NCI-H1048 (cell line): Measurements from ENCODE around the gene SPRY1.

ENCODE experiments used
- DNase-seq: peaks from one replicate; lab custom pipeline; 2025; lab: John Stamatoyannopoulos, UW

The SPRY1 gene

GRCh38 chr4:123379392-123379791 is 17.2 kb upstream of the SPRY1 start:
- no peak for DNase-seq

- no peak for DNase-seq
Observed at GRCh38 chr4:123380728-123381716, 15.6 kb upstream of the SPRY1 start.

DNA sequence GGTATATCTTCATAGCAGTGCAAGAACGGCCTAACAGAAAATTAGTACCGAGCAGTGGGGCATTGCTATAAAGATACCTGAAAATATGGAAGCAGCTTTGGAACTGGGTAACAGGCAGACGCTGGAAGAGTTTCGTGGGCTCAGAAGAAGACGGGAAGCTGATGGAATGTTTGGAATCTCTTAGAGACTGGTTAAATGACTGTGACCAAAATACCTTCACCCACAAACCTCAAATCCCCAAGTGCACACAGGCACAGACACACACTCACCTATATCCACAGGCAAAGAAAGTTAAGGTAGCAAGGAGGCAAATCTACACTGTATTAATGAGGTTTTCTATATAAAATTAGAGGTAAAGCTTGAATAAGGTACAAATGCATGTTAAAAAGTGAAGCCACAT is 14.6 kb upstream of the SPRY1 start:
- DNase-seq = no peak

DNA sequence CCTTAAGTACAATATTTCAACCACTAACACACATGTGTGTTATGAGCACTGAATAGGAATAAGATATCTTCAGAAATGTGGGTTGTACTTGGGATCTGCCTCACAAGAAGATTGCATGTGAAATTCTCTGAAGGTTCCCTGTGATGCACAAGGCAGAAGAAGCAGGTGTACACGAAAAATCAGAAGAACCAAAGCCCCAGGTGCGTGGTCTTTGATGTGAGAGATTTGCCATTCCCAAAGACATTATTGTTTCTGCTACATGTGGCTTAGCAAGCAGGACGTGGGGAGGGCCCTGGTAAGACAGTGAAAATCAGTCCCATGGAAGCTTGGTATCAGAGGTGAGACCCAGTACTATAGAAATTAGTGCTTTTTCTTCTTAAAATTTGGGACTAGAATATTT is 13.0 kb upstream of the SPRY1 start:
- DNase-seq = no peak

DNA sequence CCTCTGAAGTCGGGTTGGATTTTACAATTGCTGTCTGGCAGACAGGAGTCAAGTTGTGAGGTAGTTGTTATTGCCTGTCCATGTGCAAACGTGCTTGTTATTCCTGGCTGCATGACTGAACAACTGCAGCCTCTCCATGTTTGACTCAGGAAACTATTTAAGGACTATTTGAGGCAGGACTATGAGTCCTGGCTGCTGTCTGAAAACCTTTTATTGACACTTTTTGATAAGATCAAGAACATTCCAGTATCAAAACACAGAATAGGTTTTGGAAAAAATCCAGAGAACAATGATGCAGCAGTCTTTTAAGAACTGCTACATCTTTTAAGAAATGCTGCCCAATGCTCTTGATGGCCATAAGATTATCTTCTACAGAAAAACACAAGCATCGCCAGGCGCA is 10.0 kb upstream of the SPRY1 start:
- no peak for DNase-seq

- no peak for DNase-seq
Observed at GRCh38 chr4:123390846-123391456, 5.6 kb upstream of the SPRY1 start.

- DNase-seq = no peak
Observed at GRCh38 chr4:123393721-123394120, 2.9 kb upstream of the SPRY1 start.

- peak; percentile 30 for DNase-seq
Observed at GRCh38 chr4:123397144-123398065, 810 bp downstream of the SPRY1 start.

DNA sequence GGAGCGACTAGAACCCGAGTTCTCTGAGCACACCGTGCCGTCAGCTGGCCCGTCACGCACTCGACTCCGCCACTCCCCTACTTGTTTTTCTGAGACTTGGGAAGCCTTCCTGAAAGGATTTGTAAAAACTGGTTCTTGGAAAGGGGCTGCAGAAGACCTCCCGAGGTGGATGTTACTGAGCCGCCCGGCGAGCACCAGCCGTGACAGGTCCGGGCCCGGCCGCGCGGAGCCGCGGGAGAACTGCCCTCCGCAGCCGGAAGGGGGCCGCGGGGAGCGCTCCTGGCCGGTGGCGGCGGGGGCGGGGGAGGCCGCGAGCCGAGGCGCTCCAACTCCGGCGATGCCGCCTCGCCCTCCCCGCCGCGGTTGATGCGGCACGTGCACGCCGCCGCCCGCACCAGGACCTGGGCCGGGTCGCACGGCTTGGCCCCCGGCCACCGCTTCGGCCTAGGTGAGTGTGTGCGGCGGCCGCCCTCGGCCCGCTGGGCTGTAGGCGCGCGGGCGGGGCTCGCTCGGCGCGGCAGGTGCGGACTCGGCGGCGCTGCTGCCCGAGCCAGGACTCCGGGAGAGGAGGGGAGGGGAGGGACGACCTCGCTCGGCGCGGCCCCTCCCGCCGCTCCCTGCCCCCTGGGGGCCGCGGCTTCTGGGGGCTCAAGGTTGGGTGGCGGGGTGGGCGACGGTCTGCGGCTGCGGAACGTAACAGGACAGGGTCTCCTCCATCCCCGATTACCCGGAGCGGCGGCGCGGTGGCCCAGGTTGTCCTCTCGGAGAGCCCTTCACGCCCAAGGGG is 1.7 kb downstream of the SPRY1 start:
- no peak for DNase-seq

DNA sequence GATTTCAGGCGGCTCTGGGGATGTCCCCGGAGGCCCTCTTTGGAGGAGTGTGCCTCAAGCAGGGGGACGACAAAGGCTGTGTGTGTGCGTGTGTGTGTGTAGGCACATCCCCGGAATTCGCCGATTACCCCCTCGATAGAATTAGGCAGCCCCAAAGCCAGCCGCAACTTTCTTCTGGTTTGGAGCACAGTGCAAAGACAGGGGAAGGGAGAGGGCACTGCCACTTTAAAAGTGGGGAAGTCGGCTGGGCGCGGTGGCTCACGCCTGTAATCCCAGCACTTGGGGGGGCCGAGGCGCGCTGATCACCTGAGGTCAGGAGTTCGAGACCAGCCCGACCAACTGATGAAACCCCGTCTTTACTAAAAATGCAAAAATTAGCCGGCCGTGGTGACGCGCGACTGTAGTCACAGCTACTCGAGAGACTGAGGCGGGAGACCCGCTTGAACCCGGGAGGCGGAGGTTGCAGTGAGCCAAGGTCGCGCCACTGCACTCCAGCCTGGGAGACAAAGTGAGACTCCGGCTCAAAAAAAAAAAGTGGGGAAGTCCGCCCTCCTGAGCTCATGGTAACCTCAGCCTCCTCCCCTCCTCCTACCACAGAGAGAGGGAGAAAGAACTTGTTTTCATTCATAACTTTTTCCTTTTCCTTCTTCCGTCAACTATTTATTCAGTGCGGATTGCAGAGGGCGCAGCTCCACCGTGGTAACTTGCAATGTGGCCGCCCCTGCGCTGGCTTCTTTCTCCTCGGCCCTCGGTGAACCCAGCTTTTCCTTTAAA is 2.4 kb downstream of the SPRY1 start:
- DNase-seq = no peak

DNA sequence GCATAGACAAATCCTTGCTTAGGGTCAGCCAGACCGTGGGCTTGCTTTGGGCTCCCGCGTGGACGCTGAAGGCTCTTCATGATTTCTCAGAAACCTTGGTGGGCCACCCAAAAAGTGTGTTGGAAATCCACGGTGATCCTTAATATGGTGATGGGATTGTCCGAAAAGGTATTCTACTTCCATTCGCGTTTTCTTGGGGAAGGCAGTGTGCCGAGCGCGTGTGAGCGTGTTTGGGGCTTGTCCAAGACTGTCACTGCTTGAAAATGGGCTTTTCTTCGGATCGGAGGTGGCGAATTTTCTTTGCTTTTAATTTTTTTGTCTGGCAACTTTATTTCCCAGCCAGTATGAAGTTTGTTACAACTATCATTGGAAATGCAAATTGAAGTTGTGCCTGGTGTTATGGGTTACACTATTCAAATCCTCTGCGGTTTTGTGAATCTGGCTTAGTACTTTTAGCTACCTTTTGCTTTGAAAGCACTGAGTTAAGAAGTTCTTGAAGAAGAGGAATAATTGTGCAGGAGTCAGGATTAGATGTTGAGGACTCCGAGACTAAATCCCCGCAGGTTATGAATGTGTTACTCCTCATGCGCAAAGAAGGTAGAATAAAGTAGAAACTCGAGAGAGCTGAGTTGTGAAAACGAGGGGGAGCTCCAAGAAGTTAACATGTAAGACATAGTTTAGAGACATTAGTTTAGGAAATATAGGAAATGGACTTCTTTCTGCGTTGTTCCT is 3.2 kb downstream of the SPRY1 start:
- DNase-seq = no peak

- no peak for DNase-seq
Observed at GRCh38 chr4:123401271-123402120, 4.9 kb downstream of the SPRY1 start.

DNA sequence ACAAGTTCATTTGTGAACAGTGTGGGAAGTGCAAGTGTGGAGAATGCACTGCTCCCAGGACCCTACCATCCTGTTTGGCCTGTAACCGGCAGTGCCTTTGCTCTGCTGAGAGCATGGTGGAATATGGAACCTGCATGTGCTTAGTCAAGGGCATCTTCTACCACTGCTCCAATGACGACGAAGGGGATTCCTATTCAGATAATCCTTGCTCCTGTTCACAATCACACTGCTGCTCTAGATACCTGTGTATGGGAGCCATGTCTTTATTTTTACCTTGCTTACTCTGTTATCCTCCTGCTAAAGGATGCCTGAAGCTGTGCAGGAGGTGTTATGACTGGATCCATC is 5.5 kb downstream of the SPRY1 start:
- no peak for DNase-seq

- no peak for DNase-seq
Observed at GRCh38 chr4:123403080-123403604, 6.5 kb downstream of the SPRY1 start.

GRCh38 chr4:123404533-123404932 is 7.9 kb downstream of the SPRY1 start:
- DNase-seq = no peak

DNA sequence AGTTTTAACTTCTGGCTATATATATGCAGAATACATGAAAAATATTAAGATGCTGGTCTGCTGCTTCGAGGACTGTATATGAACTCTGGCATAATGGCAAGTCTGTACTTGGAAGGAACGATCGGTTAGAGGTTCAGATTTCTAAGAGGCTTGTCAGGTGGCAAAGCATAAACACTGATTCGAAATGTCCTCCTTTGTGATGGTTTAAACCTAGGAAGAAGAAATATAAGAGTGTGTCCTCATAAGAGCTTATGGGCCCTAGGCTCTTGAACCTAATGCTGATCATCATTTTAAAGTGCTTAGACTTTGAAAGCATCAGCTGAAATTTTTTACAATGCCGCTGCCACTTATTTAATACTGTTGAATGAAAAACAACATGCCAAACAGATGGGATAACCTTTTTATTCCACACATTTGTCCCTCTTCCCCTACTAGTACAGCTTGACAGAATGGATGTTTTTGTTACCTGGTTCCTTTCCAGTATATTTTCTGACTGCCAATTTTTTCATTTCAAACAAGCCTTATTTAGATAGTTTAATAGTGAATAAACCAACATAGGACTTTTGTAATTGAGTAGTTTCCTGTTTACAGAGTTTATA is 8.8 kb downstream of the SPRY1 start:
- no peak for DNase-seq

- DNase-seq = no peak
Observed at GRCh38 chr4:123406872-123407271, 10.3 kb downstream of the SPRY1 start.

DNA sequence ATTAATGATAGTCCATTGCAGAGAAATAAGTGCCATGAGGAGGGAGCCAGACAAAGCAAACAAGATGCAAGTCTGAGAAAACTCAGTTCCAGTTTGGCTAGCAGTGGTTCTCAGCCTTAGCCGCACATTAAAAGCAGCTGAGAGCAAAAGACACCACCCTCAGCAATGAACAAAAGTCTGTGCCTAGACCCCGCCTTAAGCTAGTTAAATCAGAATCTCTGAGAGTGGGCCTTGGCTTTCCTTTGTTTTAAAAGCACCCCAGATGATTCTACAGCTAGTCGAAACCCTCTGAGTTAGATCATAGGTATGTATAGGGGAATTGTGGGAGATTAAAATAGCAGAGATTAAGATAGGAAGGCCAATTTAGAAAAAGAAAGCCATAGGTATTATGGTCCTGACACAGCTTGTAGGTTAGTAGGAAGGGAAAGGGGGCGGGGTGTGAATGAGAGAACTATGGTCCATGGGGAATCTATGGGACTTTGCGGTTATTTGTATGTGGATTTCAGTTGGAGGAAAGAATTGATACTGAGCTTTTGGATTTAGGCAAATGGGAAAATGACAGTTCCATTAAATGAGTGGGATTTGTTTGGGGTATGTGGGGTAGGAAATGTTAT is 12.0 kb downstream of the SPRY1 start:
- DNase-seq = no peak
